Fibroblast of lung (primary cell): ENCODE data around the gene METTL15. TPM values are rescaled to one million over a fixed set of nuclear protein-coding genes. Genes with fewer than 3 reads are reported as not detected.
"Not testable (repeated sequence)": the region's sequence is repeated elsewhere in the genome, so short reads cannot be mapped to it uniquely, and the experiment has no call there.

Source experiments
- DNase-seq, 2 donors: peaks; one replicate each; pipeline versions ENCODE4 v3.0.0 to v3.0.0-alpha.2; 2010; ENCODE audit warnings: low read depth in 2 of 2
- H2AFZ ChIP-seq: 2 replicates; pipeline ENCODE4 v1.5.1; 2012; ENCODE audit warnings: low read length, control low read depth, inconsistent platforms
- H3K27ac ChIP-seq: 2 replicates; pipeline ENCODE4 v1.5.1; 2011; ENCODE audit warnings: low read length, control low read depth; ENCODE audit not compliant: insufficient read depth
- H3K27me3 ChIP-seq: 2 replicates; pipeline ENCODE4 v1.5.1; 2011; ENCODE audit warnings: mild to moderate bottlenecking, low read length; ENCODE audit not compliant: control insufficient read depth, insufficient read depth
- H3K36me3 ChIP-seq: 2 replicates; pipeline ENCODE4 v1.5.1; 2011; ENCODE audit warnings: low read length; ENCODE audit not compliant: control insufficient read depth, insufficient read depth
- H3K4me1 ChIP-seq: 2 replicates; pipeline ENCODE4 v1.5.1; 2011; ENCODE audit warnings: low read length; ENCODE audit not compliant: control insufficient read depth, insufficient read depth; ENCODE audit errors: extremely low read depth
- H3K4me2 ChIP-seq: 2 replicates; pipeline ENCODE4 v1.5.1; 2011; ENCODE audit warnings: low read length, control low read depth; ENCODE audit not compliant: insufficient read depth; ENCODE audit errors: extremely low read depth
- H3K4me3 ChIP-seq, 4 experiments: fragments of 200-600 bp in 1 of 4; sonication (generic) in 1 of 4; replicated peaks in 1 of 4; 2 replicates each; pipeline ENCODE4 v1.5.1; 2011 to 2016; ENCODE audit warnings: low read length in 4 of 4, low read depth in 3 of 4, mild to moderate bottlenecking in 3 of 4, control low read depth in 2 of 4, inconsistent platforms in 1 of 4, mixed read lengths in 1 of 4; ENCODE audit not compliant: insufficient read depth in 1 of 4; ENCODE audit errors: control extremely low read depth in 1 of 4
- H3K79me2 ChIP-seq: 2 replicates; pipeline ENCODE4 v1.5.1; 2012; ENCODE audit warnings: mild to moderate bottlenecking, low read length, inconsistent platforms; ENCODE audit not compliant: control insufficient read depth, insufficient read depth
- H3K9ac ChIP-seq: 2 replicates; pipeline ENCODE4 v1.5.1; 2011; ENCODE audit warnings: mild to moderate bottlenecking, low read length, control low read depth; ENCODE audit not compliant: insufficient read depth
- H3K9me3 ChIP-seq: 2 replicates; pipeline ENCODE4 v1.5.1; 2012; ENCODE audit warnings: low read depth, low read length; ENCODE audit not compliant: control insufficient read depth, insufficient read depth
- H4K20me1 ChIP-seq: 2 replicates; pipeline ENCODE4 v1.5.1; 2011; ENCODE audit warnings: low read length; ENCODE audit not compliant: control insufficient read depth, insufficient read depth; ENCODE audit errors: extremely low read depth
- CTCF ChIP-seq, 2 donors: IDR thresholded peaks in 1 of 2; conservative IDR thresholded peaks in 1 of 2; 1 replicate in 1 of 2; 2 replicates in 1 of 2; pipeline ENCODE4 v1.5.1; 2011 to 2012; ENCODE audit warnings: low read length in 2 of 2, control low read depth in 1 of 2, inconsistent platforms in 1 of 2, low read depth in 1 of 2, mild to moderate bottlenecking in 1 of 2
- EZH2 ChIP-seq: IDR thresholded peaks from 2 replicates; pipeline ENCODE4 v1.5.1; 2012; ENCODE audit warnings: low read length, control low read depth, mild to moderate bottlenecking; ENCODE audit errors: missing control alignments
- polyA plus RNA-seq, 2 donors: library from polyadenylated mRNA; depleted of rRNA in 1 of 2; stranded (reverse) in 1 of 2; unstranded in 1 of 2; fragments of >200 nt; gene quantifications; 2 replicates each; pipeline ENCODE4 v1.2.1, GENCODE V29; 2011 to 2012; ENCODE audit warnings: missing spikeins in 1 of 2
- total RNA-seq: library from RNA; depleted of rRNA; stranded (reverse); fragments of >200 nt; gene quantifications from 2 replicates; pipeline ENCODE4 v1.2.1, GENCODE V29; 2014

METTL15 gene
- total and polyA plus RNA-seq, 2 donors (not counting 1 experiment from before 2014, with no cell fraction given): 8.8 to 28.4 TPM

GRCh38 chr11:28284196-28284595 lies 176.0 kb downstream of the METTL15 start:
- Histone ChIP-seq H3K27ac (no peak overlapping the region), H3K4me2 (no peak overlapping the region), H3K79me2 (no peaks in the 10 kb centered on the region), H2AFZ (no peak overlapping the region), H3K4me3 (no peak overlapping the region), H3K36me3 (no peaks in the 10 kb centered on the region), H4K20me1 (no peaks in the 10 kb centered on the region), H3K27me3 (no peaks in the 10 kb centered on the region), H3K4me1 (no peaks in the 10 kb centered on the region), H3K9ac (no peak overlapping the region), H3K9me3 (no peaks in the 10 kb centered on the region)
- no peak for DNase-seq
- no peak for TF ChIP-seq CTCF (conservative IDR thresholded peaks at IDR 0.05 in 1 of 2, IDR thresholded peaks at IDR 0.05 in 1 of 2; ENCODE audit: low read depth in 1 of 2, low read length in 2 of 2)
- no peak for TF ChIP-seq EZH2

- Histone ChIP-seq H3K27me3 (no peaks in the 10 kb centered on the region), H4K20me1 (no peaks in the 10 kb centered on the region), H3K4me2 (no peak overlapping the region), H3K4me3 (no peak overlapping the region), H3K9me3 (no peaks in the 10 kb centered on the region), H2AFZ (no peak overlapping the region), H3K9ac (no peak overlapping the region), H3K27ac (no peak overlapping the region), H3K79me2 (no peaks in the 10 kb centered on the region), H3K4me1 (no peaks in the 10 kb centered on the region), H3K36me3 (no peaks in the 10 kb centered on the region)
- TF ChIP-seq CTCF (conservative IDR thresholded peaks at IDR 0.05 in 1 of 2, IDR thresholded peaks at IDR 0.05 in 1 of 2; ENCODE audit: low read depth in 1 of 2, low read length in 2 of 2) (no peak), EZH2 (no peak)
- DNase-seq: peak in 1 of 2 donors; percentile 11
Observed at GRCh38 chr11:28289444-28289843, 181.3 kb downstream of the METTL15 start.

GRCh38 chr11:28290995-28291394 lies 182.8 kb downstream of the METTL15 start:
- H3K36me3 ChIP-seq, H3K4me2 ChIP-seq, H3K4me3 ChIP-seq, H3K9ac ChIP-seq, DNase-seq, H4K20me1 ChIP-seq, H3K79me2 ChIP-seq, H2AFZ ChIP-seq, H3K9me3 ChIP-seq, H3K4me1 ChIP-seq, H3K27ac ChIP-seq, H3K27me3 ChIP-seq: not testable (repeated sequence)
